A549 (cell line): ENCODE results near the gene CNTNAP1.

Experiments
- CTCF ChIP-seq: fragments of >200 bp; sonication (Bioruptor Twin); formaldehyde crosslinking; IDR thresholded peaks from 3 replicates; pipeline ENCODE4 v1.5.1; 2016
- ELK1 ChIP-seq: fragments of 150-350 bp; IDR thresholded peaks from 2 replicates; pipeline ENCODE4 v1.6.1; 2014; ENCODE audit warnings: low read depth, mild to moderate bottlenecking, low read length
- REST ChIP-seq: fragments of 200-600 bp; sonication (generic); IDR thresholded peaks from 2 replicates; pipeline ENCODE4 v1.6.1; 2016; ENCODE audit warnings: antibody characterized with exemption, mild to moderate bottlenecking, moderate library complexity
- RFX5 ChIP-seq: fragments of 450-650 bp; IDR thresholded peaks from 2 replicates; pipeline ENCODE4 v1.7.1; 2014; ENCODE audit warnings: antibody characterized with exemption, mild to moderate bottlenecking, moderate library complexity
- SMC3 ChIP-seq: fragments of >200 bp; sonication (Bioruptor Twin); formaldehyde crosslinking; IDR thresholded peaks from 3 replicates; pipeline ENCODE4 v1.6.1; 2018; ENCODE audit warnings: inconsistent platforms
- USF2 ChIP-seq: fragments of 450-650 bp; IDR thresholded peaks from 2 replicates; pipeline ENCODE4 v1.6.1; 2014; ENCODE audit warnings: antibody characterized with exemption

GRCh38 chr17:42695500-42695899 lies 13.2 kb downstream of the CNTNAP1 start:
- no peak for TF ChIP-seq RFX5
- TF ChIP-seq CTCF: no peak
- TF ChIP-seq SMC3: no peak
- TF ChIP-seq REST: no peak
- TF ChIP-seq ELK1: no peak
- no peak for TF ChIP-seq USF2
